ENCODE data around the gene ZNRF3. TPM values are rescaled to one million over a fixed set of nuclear protein-coding genes. Genes with fewer than 3 reads are reported as not detected.
"Not testable (repeated sequence)": the region's sequence is repeated elsewhere in the genome, so short reads cannot be mapped to it uniquely, and the experiment has no call there.

The ZNRF3 gene
- total RNA-seq, 8 experiments from 2014 or later: 3.0 to 11.3 (median 5.2) TPM

- in situ Hi-C loops (cut with MboI; ENCODE audit: low pct_unique_long_range_greater_than_20kb in 2 of 9, low sequenced_read_pairs in 9 of 9, unreplicated experiment in 9 of 9): loop anchor here in 8 of 9 experiments (10.0 to 25.0 kb wide), 3 partner anchors 169 to 419 kb away; no protein-coding TSS in a partner anchor
These were observed 148.0 kb downstream of the ZNRF3 start for GRCh38 chr22:29031227-29032011.

GRCh38 chr22:29032014-29032475 is 148.7 kb downstream of the ZNRF3 start:
- Histone ChIP-seq H3K27ac (peak overlapping the region in 1 of 2 donors; percentile 40), H3K4me1 (replicated peaks in 1 of 2) (peaks cover 14 to 20% of the 10 kb centered on the region in 2 donors), H3K4me3 (no peak overlapping the region)
- in situ Hi-C loops (cut with MboI; ENCODE audit: low pct_unique_long_range_greater_than_20kb in 2 of 9, low sequenced_read_pairs in 9 of 9, unreplicated experiment in 9 of 9): loop anchor here in 8 of 9 experiments (10.0 to 25.0 kb wide), 3 partner anchors 170 to 420 kb away; no protein-coding TSS in a partner anchor
- WGBS, 10 experiments: 60 to 98% (median 89%) methylated on average over 1 to 6 of the region's 8 CpGs; no CpG with 5 or more reads in 2 of the 10 experiments
- ATAC-seq (replicated peaks in 6 of 8): no peak

More at GRCh38 chr22:29031227-29032011, 148.0 kb downstream of the ZNRF3 start:
- WGBS, 10 experiments: 20 to 83% (median 40%) methylated on average over 1 to 10 of the region's 18 CpGs; no CpG with 5 or more reads in 3 of the 10 experiments
- peaks cover 14 to 20% of the 10 kb centered on the region in 2 donors for H3K4me1 ChIP-seq (replicated peaks in 1 of 2)
- ATAC-seq (replicated peaks in 6 of 8): peak; percentile 52 to 93 (median 88)
- peak overlapping the region in 1 of 2 donors; percentile 40 for H3K27ac ChIP-seq
- peak overlapping the region in 3 of 5 donors; percentile 24 to 29 (median 25) for H3K4me3 ChIP-seq

- Histone ChIP-seq H3K4me1 (replicated peaks in 1 of 2) (peaks cover 14 to 20% of the 10 kb centered on the region in 2 donors), H3K27ac (no peak overlapping the region), H3K4me3 (no peak overlapping the region)
- no peak for ATAC-seq (replicated peaks in 6 of 8)
- WGBS, 10 experiments: 90 to 100% methylated on average over 2 of the region's 2 CpGs; no CpG with 5 or more reads in 8 of the 10 experiments
- in situ Hi-C loops (cut with MboI; ENCODE audit: low pct_unique_long_range_greater_than_20kb in 2 of 9, low sequenced_read_pairs in 9 of 9, unreplicated experiment in 9 of 9): loop anchor here in 8 of 9 experiments (10.0 to 25.0 kb wide), 3 partner anchors 170 to 420 kb away; no protein-coding TSS in a partner anchor
These were observed 149.2 kb downstream of the ZNRF3 start for GRCh38 chr22:29032584-29032983.

GRCh38 chr22:29037340-29037932 is 154.1 kb downstream of the ZNRF3 start:
- peaks cover 0 to 11% of the 10 kb centered on the region in 2 donors for H3K4me1 ChIP-seq (replicated peaks in 1 of 2)
- no peak overlapping the region for H3K4me3 ChIP-seq
- in situ Hi-C loops (cut with MboI; ENCODE audit: low pct_unique_long_range_greater_than_20kb in 2 of 9, low sequenced_read_pairs in 9 of 9, unreplicated experiment in 9 of 9): loop anchor here in 8 of 9 experiments (10.0 to 25.0 kb wide), 3 partner anchors 175 to 425 kb away; no protein-coding TSS in a partner anchor
- 60 to 100% (median 82%) methylated on average over 1 to 4 of the region's 4 CpGs; no CpG with 5 or more reads in 2 of the 10 experiments for WGBS, 10 experiments
- peak in 1 of 8 experiments; percentile 4 for ATAC-seq (replicated peaks in 6 of 8)
- H3K27ac ChIP-seq: no peak overlapping the region

- no peak overlapping the region for H3K4me3 ChIP-seq
- ATAC-seq (replicated peaks in 6 of 8): no peak
- H3K27ac ChIP-seq: no peak overlapping the region
- 61 to 100% (median 94%) methylated on average over 1 to 9 of the region's 9 CpGs; no CpG with 5 or more reads in 1 of the 10 experiments for WGBS, 10 experiments
- in situ Hi-C loops (cut with MboI; ENCODE audit: low pct_unique_long_range_greater_than_20kb in 2 of 9, low sequenced_read_pairs in 9 of 9, unreplicated experiment in 9 of 9): loop anchor here in 8 of 9 experiments (10.0 to 25.0 kb wide), 3 partner anchors 177 to 427 kb away; no protein-coding TSS in a partner anchor
- peaks cover 0 to 10% of the 10 kb centered on the region in 2 donors for H3K4me1 ChIP-seq (replicated peaks in 1 of 2)
These were observed 155.8 kb downstream of the ZNRF3 start for GRCh38 chr22:29039148-29039547.

GRCh38 chr22:29039684-29040083 is 156.3 kb downstream of the ZNRF3 start:
- ATAC-seq (replicated peaks in 6 of 8): peak in 2 of 8 experiments; percentile 8 to 11
- H3K4me3 ChIP-seq, H3K27ac ChIP-seq: not testable (repeated sequence)
- peaks cover 0 to 10% of the 10 kb centered on the region in 2 donors for H3K4me1 ChIP-seq (replicated peaks in 1 of 2)
- in situ Hi-C loops (cut with MboI; ENCODE audit: low pct_unique_long_range_greater_than_20kb in 2 of 9, low sequenced_read_pairs in 9 of 9, unreplicated experiment in 9 of 9): loop anchor here (10.0 to 25.0 kb wide), 3 partner anchors 177 to 427 kb away; no protein-coding TSS in a partner anchor
- 83 to 100% (median 100%) methylated on average over 1 to 2 of the region's 4 CpGs; no CpG with 5 or more reads in 4 of the 10 experiments for WGBS, 10 experiments

- H3K27ac ChIP-seq: no peak overlapping the region
- ATAC-seq (replicated peaks in 6 of 8): peak; percentile 79 to 92 (median 86)
- no peak overlapping the region for H3K4me3 ChIP-seq
- WGBS, 10 experiments: 5 to 94% (median 34%) methylated on average over 1 to 8 of the region's 9 CpGs; no CpG with 5 or more reads in 2 of the 10 experiments
- in situ Hi-C loops (cut with MboI; ENCODE audit: low pct_unique_long_range_greater_than_20kb in 2 of 9, low sequenced_read_pairs in 9 of 9, unreplicated experiment in 9 of 9): loop anchor here in 8 of 9 experiments (10.0 to 25.0 kb wide), 3 partner anchors 178 to 428 kb away; no protein-coding TSS in a partner anchor
- H3K4me1 ChIP-seq (replicated peaks in 1 of 2): peaks cover 0 to 10% of the 10 kb centered on the region in 2 donors
These were observed 157.3 kb downstream of the ZNRF3 start for GRCh38 chr22:29040385-29041275.

- no peak overlapping the region for H3K4me3 ChIP-seq
- 21 to 90% (median 83%) methylated on average over 1 to 2 of the region's 2 CpGs; no CpG with 5 or more reads in 2 of the 10 experiments for WGBS, 10 experiments
- in situ Hi-C loops (cut with MboI; ENCODE audit: low pct_unique_long_range_greater_than_20kb in 2 of 9, low sequenced_read_pairs in 9 of 9, unreplicated experiment in 9 of 9): loop anchor here in 8 of 9 experiments (10.0 to 25.0 kb wide), 3 partner anchors 179 to 429 kb away; no protein-coding TSS in a partner anchor
- ATAC-seq (replicated peaks in 6 of 8): no peak
- H3K4me1 ChIP-seq (replicated peaks in 1 of 2): peaks cover 0 to 10% of the 10 kb centered on the region in 2 donors
- no peak overlapping the region for H3K27ac ChIP-seq
These were observed 158.0 kb downstream of the ZNRF3 start for GRCh38 chr22:29041408-29041807.

GRCh38 chr22:29043906-29044575 is 160.7 kb downstream of the ZNRF3 start:
- peaks cover 0 to 10% of the 10 kb centered on the region in 2 donors for H3K4me1 ChIP-seq (replicated peaks in 1 of 2)
- ATAC-seq (replicated peaks in 6 of 8): peak in 2 of 8 experiments; percentile 9 to 30
- no peak overlapping the region for H3K4me3 ChIP-seq
- H3K27ac ChIP-seq: no peak overlapping the region
- in situ Hi-C loops (cut with MboI; ENCODE audit: low pct_unique_long_range_greater_than_20kb in 2 of 9, low sequenced_read_pairs in 9 of 9, unreplicated experiment in 9 of 9): loop anchor here in 8 of 9 experiments (10.0 to 25.0 kb wide), 3 partner anchors 182 to 432 kb away; no protein-coding TSS in a partner anchor
- 50 to 100% (median 89%) methylated on average over 1 to 7 of the region's 7 CpGs for WGBS, 10 experiments

- no peak overlapping the region for H3K27ac ChIP-seq
- no peak overlapping the region for H3K4me3 ChIP-seq
These were observed 161.3 kb downstream of the ZNRF3 start for GRCh38 chr22:29044657-29045176.

More at GRCh38 chr22:29044657-29045176, 161.3 kb downstream of the ZNRF3 start:
- 36 to 98% (median 89%) methylated on average over 3 to 7 of the region's 13 CpGs; no CpG with 5 or more reads in 3 of the 10 experiments for WGBS, 10 experiments
- ATAC-seq (replicated peaks in 6 of 8): peak in 2 of 8 experiments; percentile 8 to 12
- peaks cover 0 to 10% of the 10 kb centered on the region in 2 donors for H3K4me1 ChIP-seq (replicated peaks in 1 of 2)
- in situ Hi-C loops (cut with MboI; ENCODE audit: low pct_unique_long_range_greater_than_20kb in 2 of 9, low sequenced_read_pairs in 9 of 9, unreplicated experiment in 9 of 9): loop anchor here in 8 of 9 experiments (10.0 to 25.0 kb wide), 3 partner anchors 182 to 432 kb away; no protein-coding TSS in a partner anchor
